Stimulated activated CD4-positive, alpha-beta T cell treated with anti-CD3 and anti-CD28 coated beads, Interleukin-12 subunit alpha, Interleukin-12 subunit beta, amount 100 ng/mL, for 24 hours (primary cell): ENCODE measurements around the gene MKLN1.
"Not testable (repeated sequence)": the region's sequence is repeated elsewhere in the genome, so short reads cannot be mapped to it uniquely, and the experiment has no call there.

Experiments used
- DNase-seq, 2 experiments: peaks; one replicate each; pipeline ENCODE4 v3.0.0-alpha.2; 2020; ENCODE audit warnings: low read depth in 2 of 2

Gene MKLN1

GRCh38 chr7:131501422-131501821, 173.7 kb downstream of the MKLN1 start:
- no peak for DNase-seq

GRCh38 chr7:131501930-131502685, 174.4 kb downstream of the MKLN1 start:
- no peak for DNase-seq

GRCh38 chr7:131502810-131503508, 175.3 kb downstream of the MKLN1 start:
- DNase-seq, result no peak

GRCh38 chr7:131503639-131504038, 176.0 kb downstream of the MKLN1 start:
- no peak for DNase-seq

- DNase-seq, result no peak
These were observed 176.7 kb downstream of the MKLN1 start for GRCh38 chr7:131504157-131504899.

- not testable (repeated sequence) for DNase-seq
These were observed 177.5 kb downstream of the MKLN1 start for GRCh38 chr7:131505037-131505620.

- no peak for DNase-seq
These were observed 178.2 kb downstream of the MKLN1 start for GRCh38 chr7:131505636-131506557.

GRCh38 chr7:131506597-131506996, 178.9 kb downstream of the MKLN1 start:
- no peak for DNase-seq

- peak; percentile 66 to 82 for DNase-seq
These were observed 180.1 kb downstream of the MKLN1 start for GRCh38 chr7:131507592-131508331.

- no peak for DNase-seq
These were observed 181.2 kb downstream of the MKLN1 start for GRCh38 chr7:131508754-131509486.

GRCh38 chr7:131509781-131510180, 182.1 kb downstream of the MKLN1 start:
- DNase-seq, result no peak

GRCh38 chr7:131511071-131511470, 183.4 kb downstream of the MKLN1 start:
- DNase-seq, result no peak

- DNase-seq, result no peak
These were observed 184.3 kb downstream of the MKLN1 start for GRCh38 chr7:131511774-131512535.

GRCh38 chr7:131513245-131514061, 185.8 kb downstream of the MKLN1 start:
- peak; percentile 55 to 79 for DNase-seq

- not testable (repeated sequence) for DNase-seq
These were observed 187.8 kb downstream of the MKLN1 start for GRCh38 chr7:131515471-131515870.

- DNase-seq, result no peak
These were observed 189.7 kb downstream of the MKLN1 start for GRCh38 chr7:131517218-131517923.

GRCh38 chr7:131518626-131519025, 190.9 kb downstream of the MKLN1 start:
- no peak for DNase-seq
